Activated CD8-positive, alpha-beta memory T cell treated with anti-CD3 and anti-CD28 coated beads for 48 hours (primary cell): ENCODE results near the gene DNAJC5.
"Not testable (repeated sequence)": the region's sequence is repeated elsewhere in the genome, so short reads cannot be mapped to it uniquely, and the experiment has no call there.

Experiments used
- DNase-seq, 3 experiments: peaks; one replicate each; pipeline ENCODE4 v3.0.0-alpha.2; 2020; ENCODE audit warnings: low read depth in 2 of 3, low spot score in 2 of 3

The DNAJC5 gene

GRCh38 chr20:63908008-63908682, 13.2 kb downstream of the DNAJC5 start:
- DNase-seq: no peak

- DNase-seq: no peak
Measured at GRCh38 chr20:63911176-63911575, 16.2 kb downstream of the DNAJC5 start.

- DNase-seq: no peak
Measured at GRCh38 chr20:63913768-63914167, 18.8 kb downstream of the DNAJC5 start.

- DNase-seq: no peak
Measured at GRCh38 chr20:63915471-63915870, 20.5 kb downstream of the DNAJC5 start.

- not testable (repeated sequence) for DNase-seq
Measured at GRCh38 chr20:63916371-63916939, 21.5 kb downstream of the DNAJC5 start.

GRCh38 chr20:63917811-63918210, 22.9 kb downstream of the DNAJC5 start:
- DNase-seq: no peak

GRCh38 chr20:63919130-63919529, 24.2 kb downstream of the DNAJC5 start:
- no peak for DNase-seq

- DNase-seq: no peak
Measured at GRCh38 chr20:63920226-63920625, 25.3 kb downstream of the DNAJC5 start.

- no peak for DNase-seq
Measured at GRCh38 chr20:63923651-63924050, 28.7 kb downstream of the DNAJC5 start.

GRCh38 chr20:63924241-63924640, 29.3 kb downstream of the DNAJC5 start:
- no peak for DNase-seq

GRCh38 chr20:63926298-63926697, 31.4 kb downstream of the DNAJC5 start:
- DNase-seq: no peak

- DNase-seq: no peak
Measured at GRCh38 chr20:63929071-63929470, 34.1 kb downstream of the DNAJC5 start.

GRCh38 chr20:63929473-63929883, 34.6 kb downstream of the DNAJC5 start:
- not testable (repeated sequence) for DNase-seq

GRCh38 chr20:63930971-63931553, 36.1 kb downstream of the DNAJC5 start:
- no peak for DNase-seq

GRCh38 chr20:63931735-63932134, 36.8 kb downstream of the DNAJC5 start:
- no peak for DNase-seq

GRCh38 chr20:63932606-63933160, 37.8 kb downstream of the DNAJC5 start:
- DNase-seq: no peak

- no peak for DNase-seq
Measured at GRCh38 chr20:63933646-63934045, 38.7 kb downstream of the DNAJC5 start.

- DNase-seq: no peak
Measured at GRCh38 chr20:63934271-63935068, 39.5 kb downstream of the DNAJC5 start.

GRCh38 chr20:63935447-63935846, 40.5 kb downstream of the DNAJC5 start:
- DNase-seq: no peak

GRCh38 chr20:63937596-63937995, 42.7 kb downstream of the DNAJC5 start:
- no peak for DNase-seq
